GM19328 (cell line): Measurements from ENCODE around the gene ZBTB48.
"Not testable (repeated sequence)": the region's sequence is repeated elsewhere in the genome, so short reads cannot be mapped to it uniquely, and the experiment has no call there.

Experiments
- ATAC-seq: cut with Tn5 transposase; IDR thresholded peaks from one replicate; pipeline ENCODE4 v1.9.1; 2021; ENCODE audit warnings: mild to moderate bottlenecking, moderate library complexity; ENCODE audit not compliant: unreplicated experiment

The ZBTB48 gene

GRCh38 chr1:6590046-6590445 is 10.3 kb downstream of the ZBTB48 start:
- ATAC-seq, result no peak

GRCh38 chr1:6591222-6591621 is 11.4 kb downstream of the ZBTB48 start:
- no peak for ATAC-seq

- no peak for ATAC-seq
Observed at GRCh38 chr1:6591644-6592043, 11.8 kb downstream of the ZBTB48 start.

- no peak for ATAC-seq
Observed at GRCh38 chr1:6592441-6592840, 12.6 kb downstream of the ZBTB48 start.

- ATAC-seq, result no peak
Observed at GRCh38 chr1:6592865-6593593, 13.2 kb downstream of the ZBTB48 start.

DNA sequence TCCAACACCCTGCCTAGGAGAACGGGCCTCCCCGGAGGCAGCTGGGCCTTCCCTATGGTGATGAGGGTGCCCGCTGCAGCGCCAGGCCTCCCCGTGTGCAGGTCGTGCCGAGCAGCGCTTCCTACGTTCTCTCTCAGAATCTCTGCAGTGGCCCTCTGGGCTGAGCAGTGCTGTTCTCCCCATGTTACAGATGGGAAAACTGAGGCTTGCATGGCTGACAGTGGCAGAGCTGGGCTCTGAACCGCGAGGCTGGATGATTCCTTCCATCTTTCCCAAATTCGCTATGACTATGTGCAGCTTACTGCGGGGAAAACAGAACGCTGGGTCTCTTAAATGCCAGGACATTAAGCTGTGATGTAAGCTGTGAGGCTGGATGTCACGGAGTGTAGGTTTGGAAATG is 14.0 kb downstream of the ZBTB48 start:
- no peak for ATAC-seq

- ATAC-seq, result no peak
Observed at GRCh38 chr1:6594977-6595740, 15.4 kb downstream of the ZBTB48 start.

- no peak for ATAC-seq
Observed at GRCh38 chr1:6596351-6596750, 16.6 kb downstream of the ZBTB48 start.

GRCh38 chr1:6596886-6597776 is 17.3 kb downstream of the ZBTB48 start:
- no peak for ATAC-seq

DNA sequence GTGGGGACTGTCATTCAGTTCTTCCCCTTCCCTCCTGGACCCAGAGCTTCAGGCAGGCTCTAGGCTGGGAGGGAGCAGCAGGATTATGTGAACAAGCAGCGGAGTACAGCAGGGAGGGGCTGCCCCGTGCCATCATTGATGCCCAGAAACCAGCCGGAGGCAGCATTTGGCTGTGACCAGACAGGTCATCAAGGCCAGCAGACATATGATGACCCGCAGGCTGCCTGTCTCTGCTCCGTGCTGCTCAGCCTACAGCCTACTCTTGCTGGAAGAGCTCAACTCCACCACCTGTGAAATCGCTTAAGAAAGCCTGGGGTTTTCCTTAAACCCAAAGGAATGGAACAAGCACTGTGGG is 18.0 kb downstream of the ZBTB48 start:
- ATAC-seq, result no peak

DNA sequence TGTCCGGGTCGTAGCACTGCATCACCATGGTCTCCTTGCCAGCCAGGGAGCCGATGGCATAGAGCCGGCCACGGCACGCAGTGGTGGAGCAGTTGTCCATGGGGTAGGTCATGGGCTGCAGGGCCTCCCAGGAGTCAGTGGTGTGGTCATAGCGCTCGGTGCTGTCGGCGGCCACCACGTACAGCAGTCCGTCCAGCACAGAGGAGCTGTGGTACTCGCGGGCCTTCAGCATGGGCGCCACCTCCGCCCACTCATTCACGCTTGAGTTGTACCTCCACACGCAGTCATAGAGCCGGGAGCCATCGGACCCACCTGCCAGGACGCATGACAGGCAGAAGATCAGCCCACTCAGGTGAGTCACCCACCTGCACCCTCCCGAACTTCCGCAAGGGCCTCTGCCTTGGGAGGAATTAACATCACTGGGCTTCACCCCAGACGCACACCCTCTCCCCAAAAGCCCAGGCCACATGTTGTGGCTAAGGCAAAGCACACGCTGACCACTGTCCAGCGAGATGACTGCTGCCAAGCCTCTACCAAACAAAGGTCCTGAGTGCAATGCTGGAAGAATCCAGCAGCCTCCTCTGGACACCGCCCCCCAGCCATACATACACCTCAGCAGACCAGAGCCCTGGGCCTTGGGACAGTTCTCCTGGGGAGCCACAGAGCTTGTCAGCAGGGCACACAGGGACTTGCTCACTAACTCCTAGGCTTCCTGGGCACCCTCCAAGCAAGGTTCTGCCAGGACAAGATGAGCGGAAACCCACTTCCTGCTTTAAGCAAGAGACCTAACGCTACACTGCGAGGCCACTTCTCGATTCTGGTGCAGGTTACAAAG is 19.6 kb downstream of the ZBTB48 start:
- ATAC-seq, result no peak

DNA sequence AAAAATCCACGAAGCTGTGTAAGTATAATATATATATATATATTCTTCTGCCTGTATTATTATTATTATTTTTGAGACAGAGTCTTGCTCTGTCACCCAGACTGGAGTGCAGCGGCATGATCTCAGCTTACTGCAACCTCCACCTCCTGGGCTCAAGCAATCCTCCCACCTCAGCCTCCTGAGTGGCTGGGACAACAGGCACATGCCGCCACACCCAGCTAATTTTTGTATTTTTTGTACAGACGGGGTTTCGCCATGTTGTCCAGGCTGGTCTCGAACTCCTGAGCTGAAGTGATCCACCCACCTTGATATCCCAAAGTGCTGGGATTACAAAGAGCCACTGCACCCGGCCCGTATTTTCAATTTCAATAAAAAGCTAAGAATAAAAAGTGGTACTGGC is 20.2 kb downstream of the ZBTB48 start:
- ATAC-seq, result not testable (repeated sequence)

- no peak for ATAC-seq
Observed at GRCh38 chr1:6600410-6601048, 20.7 kb downstream of the ZBTB48 start.

DNA sequence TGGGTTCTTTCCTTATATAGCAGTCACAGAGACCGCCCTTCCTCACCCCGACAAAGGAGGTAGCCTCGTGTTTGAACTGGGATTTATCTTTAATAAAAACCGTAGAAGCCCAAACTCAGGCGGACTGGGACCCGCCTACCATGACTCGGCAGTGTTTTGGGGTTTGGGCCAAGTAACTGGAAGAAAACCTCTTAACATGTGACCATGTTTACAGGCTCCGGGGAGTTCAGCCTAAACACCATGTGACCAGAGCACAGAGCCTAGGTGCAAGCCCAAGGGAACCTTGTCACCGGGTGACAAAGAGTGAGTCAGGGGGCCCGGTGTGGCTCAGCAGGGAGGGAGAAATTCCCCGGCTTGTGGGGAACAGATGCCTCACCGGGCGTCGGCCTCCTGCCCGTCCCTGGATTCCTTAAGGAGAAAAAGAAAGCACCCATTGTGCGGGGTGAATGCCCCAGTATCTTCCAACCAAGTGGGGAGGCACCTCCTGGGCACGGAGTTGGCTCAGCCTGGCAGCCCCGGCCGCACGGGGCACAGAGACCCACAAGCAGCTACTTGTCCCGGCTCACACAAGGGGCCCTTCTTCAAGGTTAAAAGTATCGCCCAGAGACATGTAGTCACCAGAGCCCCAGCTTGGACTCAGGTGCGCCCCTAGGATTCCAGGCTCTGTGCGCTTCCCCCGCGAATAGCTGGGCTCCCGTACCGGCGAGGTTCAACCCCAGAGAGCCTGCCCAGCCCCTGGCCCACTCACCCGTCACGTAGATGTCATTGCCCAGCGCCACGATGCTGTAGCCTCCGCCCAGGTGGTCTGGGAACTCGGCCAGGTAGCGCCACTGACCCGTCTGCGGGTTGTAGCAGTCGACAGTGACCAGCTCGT is 21.5 kb downstream of the ZBTB48 start:
- ATAC-seq, result no peak

DNA sequence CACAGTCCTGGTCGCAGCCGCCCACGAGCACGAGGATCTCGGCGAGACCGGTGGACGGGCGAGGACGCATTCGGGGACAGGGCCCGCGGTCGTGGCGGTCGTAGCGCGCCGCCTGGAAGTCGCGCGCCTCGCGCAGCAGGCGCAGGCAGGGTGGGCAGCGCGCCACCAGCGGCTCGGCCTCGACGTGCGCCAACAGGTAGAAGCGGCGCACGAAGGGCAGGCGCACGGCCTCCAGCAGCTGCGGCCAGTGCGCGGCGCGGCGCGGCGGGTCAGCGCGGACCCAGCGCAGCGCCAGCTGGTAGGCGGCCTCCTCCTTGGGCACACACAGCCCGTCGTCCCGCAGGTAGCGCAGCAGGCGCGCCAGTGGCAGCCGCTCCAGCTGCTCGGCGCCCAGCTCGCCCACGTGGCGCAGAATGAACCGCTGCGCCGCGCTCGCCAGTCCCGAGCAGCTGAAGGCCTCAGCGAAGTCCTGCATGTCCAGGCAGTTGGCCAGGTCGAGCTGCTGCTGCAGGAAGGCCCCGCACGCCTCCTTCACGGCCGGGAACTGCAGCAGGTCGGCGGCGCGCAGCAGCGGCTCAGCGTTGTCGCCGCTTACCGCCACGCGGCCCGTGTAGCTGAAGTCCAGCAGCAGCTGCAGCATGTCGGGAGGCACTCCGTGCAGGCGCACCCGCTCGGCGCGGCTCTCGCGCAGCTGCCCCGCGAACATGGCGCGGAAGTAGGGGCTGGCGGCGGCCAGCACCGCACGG is 22.3 kb downstream of the ZBTB48 start:
- ATAC-seq, result peak; percentile 6

GRCh38 chr1:6602669-6603237 is 23.0 kb downstream of the ZBTB48 start, which contains the start of gene KLHL21:
Gene KLHL21 (minus strand): TSS chr1:6602869. CDS start chr1:6602817, 52 bp downstream.
- ATAC-seq, result peak; percentile 47

GRCh38 chr1:6603238-6603914 is 23.6 kb downstream of the ZBTB48 start:
- peak; percentile 24 for ATAC-seq
